Measurements from ENCODE around the gene AGBL4. TPM values are rescaled to one million over a fixed set of nuclear protein-coding genes. Genes with fewer than 3 reads are reported as not detected.

The AGBL4 gene
- total and polyA plus RNA-seq, 9 of the 15 experiments (the other 6 are each of a cell fraction or from before 2014, with no cell fraction given): 0.11 TPM; not detected in 7

DNA sequence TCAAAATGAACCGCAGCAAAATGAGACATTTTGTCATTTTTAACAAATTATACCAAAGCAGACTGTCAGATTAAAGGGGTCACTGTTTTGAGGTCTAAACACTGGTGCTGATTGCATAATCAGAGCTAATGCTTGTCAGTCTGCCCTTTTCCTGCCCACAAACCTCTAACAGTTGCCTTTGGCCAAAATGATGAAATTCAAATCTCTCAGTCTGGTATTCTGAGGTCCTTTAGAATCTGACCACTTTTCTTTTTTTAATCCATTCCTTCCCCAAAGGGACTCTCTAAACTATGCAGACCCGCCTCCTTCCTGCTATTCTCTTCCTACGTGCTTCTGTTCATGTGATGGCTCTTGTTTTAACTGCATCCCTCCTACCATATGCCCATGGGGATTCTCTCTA lies 1406.5 kb downstream of the AGBL4 start:
- TF ChIP-seq CEBPG (CRISPR knock-in tag; IDR thresholded peaks at IDR 0.05): no peak
- peak in 1 of 2 experiments; percentile 49; a peak in 1 of 4 replicates for TF ChIP-seq CEBPG (tag; conservative IDR thresholded peaks at IDR 0.05 in 1 of 2, IDR thresholded peaks at IDR 0.05 in 1 of 2)
- 0 out of 2 replicates have a peak, but pooled peaks have one; percentile 26 for TF ChIP-seq CEBPB (tag; IDR thresholded peaks at IDR 0.05)
- no peak for TF ChIP-seq HNRNPLL (IDR thresholded peaks at IDR 0.05; ENCODE audit: low read depth, low read length, poor library complexity, severe bottlenecking)
- TF ChIP-seq, protein P1, sequence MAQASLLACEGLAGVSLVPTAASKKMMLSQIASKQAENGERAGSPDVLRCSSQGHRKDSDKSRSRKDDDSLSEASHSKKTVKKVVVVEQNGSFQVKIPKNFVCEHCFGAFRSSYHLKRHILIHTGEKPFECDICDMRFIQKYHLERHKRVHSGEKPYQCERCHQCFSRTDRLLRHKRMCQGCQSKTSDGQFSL (CRISPR knock-in tag; IDR thresholded peaks at IDR 0.05): no peak
- TF ChIP-seq, protein P1 (tag; IDR thresholded peaks at IDR 0.05): no peak
- ChIA-PET CTCF (ENCODE audit: low intra/inter-chr PET ratio) (no interaction called here), POLR2A (no interaction called here)
- Histone ChIP-seq H3K27me3 (ENCODE audit: control insufficient read depth in 2 of 2, insufficient read depth in 2 of 2, low read length in 2 of 2) (no peaks in the 10 kb centered on the region; a peak in 1 of 5 replicates), H3K27ac (ENCODE audit: extremely low read depth, low read depth, low read length) (no peak overlapping the region), H3K9me3 (replicated peaks; ENCODE audit: control insufficient read depth, insufficient read depth, low read depth, low read length) (no peaks in the 10 kb centered on the region), H3K9ac (ENCODE audit: insufficient read depth in 1 of 2, low read depth in 2 of 2, low read length in 2 of 2) (no peak overlapping the region), H2AFZ (ENCODE audit: low read depth, low read length) (no peak overlapping the region), H3K9me1 (ENCODE audit: control insufficient read depth, insufficient read depth, low read length) (no peaks in the 10 kb centered on the region), H4K20me1 (replicated peaks; ENCODE audit: control insufficient read depth, insufficient read depth, low read length) (no peaks in the 10 kb centered on the region), H3K79me2 (ENCODE audit: control insufficient read depth, insufficient read depth, low read length) (no peaks in the 10 kb centered on the region), H3K4me3 (no peak overlapping the region), H3K4me1 (replicated peaks in 1 of 2; ENCODE audit: control insufficient read depth in 2 of 2, insufficient read depth in 2 of 2, low read length in 2 of 2) (no peaks in the 10 kb centered on the region), H3K36me3 (ENCODE audit: control insufficient read depth, insufficient read depth, low read length) (no peaks in the 10 kb centered on the region), H3K4me2 (ENCODE audit: insufficient read depth, low read length) (no peak overlapping the region)
- DNase-seq (ENCODE audit: extremely low read depth in 1 of 4, low spot score in 3 of 4) (no peak), ATAC-seq (no peak), FAIRE-seq (no peak)
- BruUV-seq (replicated peaks): no TSS peak
- 0% methylated on average over 3 of the region's 3 CpGs for WGBS (ENCODE audit: insufficient coverage, low coverage, missing lambda C conversion rate)
- intact Hi-C loops (cut with micrococcal nuclease): no loop called here
- in situ Hi-C loops (cut with MboI): no loop called here
